Measurements from ENCODE around the gene AIPL1. TPM values are rescaled to one million over a fixed set of nuclear protein-coding genes. Genes with fewer than 3 reads are reported as not detected.

Gene AIPL1
- total RNA-seq, 1 experiment from 2014 or later = 0.28 TPM

DNA sequence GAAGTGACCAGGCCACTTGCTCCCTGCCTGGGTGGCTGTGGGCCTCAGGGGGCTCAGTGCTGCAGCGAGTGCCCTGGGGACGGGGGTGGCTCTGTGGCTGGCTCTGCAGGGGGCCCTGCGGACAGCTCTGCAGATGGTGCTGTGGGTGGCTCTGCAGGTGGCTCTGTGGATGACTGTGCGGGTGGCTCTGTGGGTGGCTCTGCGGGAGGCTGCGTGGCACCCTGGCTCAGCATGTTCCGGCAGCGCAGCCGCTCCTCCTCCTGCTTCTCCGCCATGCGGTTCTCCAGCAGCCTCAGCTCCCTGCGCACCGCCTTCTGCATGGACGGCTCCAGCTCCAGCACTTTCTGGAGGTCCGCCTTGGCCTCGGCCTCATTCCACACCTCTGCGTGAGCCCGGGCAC is 9.5 kb downstream of the AIPL1 start:
- no peaks in the 10 kb centered on the region for H3K27me3 ChIP-seq (ENCODE audit: control insufficient read depth, insufficient read depth, low read length)
- H3K4me3 ChIP-seq (ENCODE audit: insufficient read depth, low read depth, low read length) = no peak overlapping the region
- no peaks in the 10 kb centered on the region for H3K36me3 ChIP-seq (replicated peaks; ENCODE audit: control insufficient read depth, insufficient read depth, low read length)
- DNase-seq = peak; percentile 43

DNA sequence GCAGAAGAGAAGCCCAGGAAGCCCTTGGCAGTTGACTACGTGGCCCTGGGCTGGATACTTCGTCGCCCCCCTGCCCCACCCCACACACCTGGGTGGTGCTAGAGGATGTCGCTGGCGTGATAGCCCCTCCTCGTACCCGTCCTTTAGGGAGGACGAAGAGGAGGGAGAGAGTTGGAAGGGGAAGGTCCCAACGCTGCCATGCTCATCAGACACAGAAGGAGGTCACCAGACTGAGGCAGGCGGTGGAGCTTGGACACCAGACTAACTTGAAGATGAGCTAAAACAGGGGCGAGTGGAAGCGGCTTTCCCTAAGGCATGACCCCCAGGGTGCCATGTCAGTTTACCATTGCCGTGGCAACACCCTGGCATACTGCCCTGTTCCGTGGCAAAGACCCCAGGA is 11.0 kb downstream of the AIPL1 start:
- no peak overlapping the region for H3K4me3 ChIP-seq (ENCODE audit: insufficient read depth, low read depth, low read length)
- DNase-seq = peak; percentile 20
- no peaks in the 10 kb centered on the region for H3K36me3 ChIP-seq (replicated peaks; ENCODE audit: control insufficient read depth, insufficient read depth, low read length)
- H3K27me3 ChIP-seq (ENCODE audit: control insufficient read depth, insufficient read depth, low read length) = no peaks in the 10 kb centered on the region

DNA sequence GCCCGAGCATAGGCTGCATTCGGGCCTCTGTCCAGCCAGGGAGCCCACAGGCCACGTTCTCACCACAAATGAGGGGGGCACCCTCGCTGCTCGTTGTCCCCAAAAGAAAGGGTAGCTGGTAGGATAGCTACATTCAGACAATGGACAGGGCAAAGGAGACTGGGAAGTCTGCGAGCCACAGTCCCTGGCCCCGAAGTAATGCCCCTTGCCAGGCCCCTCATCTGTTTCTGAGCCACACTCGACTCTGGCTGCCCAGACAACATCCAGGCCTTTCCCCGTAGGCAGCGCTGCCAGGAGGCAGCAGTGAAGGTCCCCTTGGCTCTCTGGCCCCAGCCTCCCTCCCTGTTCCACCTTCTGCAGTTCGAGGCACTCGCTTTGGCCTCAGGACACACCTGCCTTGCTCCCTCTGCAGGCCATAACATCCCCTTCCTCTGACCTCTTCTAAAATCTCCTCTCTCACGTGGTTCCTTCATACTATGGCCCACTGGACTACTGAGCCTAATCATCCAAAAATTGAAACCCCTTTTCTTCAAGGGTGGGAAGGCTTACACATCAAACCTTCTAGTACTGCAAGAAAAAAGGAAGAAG is 12.2 kb downstream of the AIPL1 start:
- H3K27me3 ChIP-seq (ENCODE audit: control insufficient read depth, insufficient read depth, low read length) = no peaks in the 10 kb centered on the region
- H3K4me3 ChIP-seq (ENCODE audit: insufficient read depth, low read depth, low read length) = no peak overlapping the region
- peak; percentile 71 for DNase-seq
- H3K36me3 ChIP-seq (replicated peaks; ENCODE audit: control insufficient read depth, insufficient read depth, low read length) = no peaks in the 10 kb centered on the region

DNA sequence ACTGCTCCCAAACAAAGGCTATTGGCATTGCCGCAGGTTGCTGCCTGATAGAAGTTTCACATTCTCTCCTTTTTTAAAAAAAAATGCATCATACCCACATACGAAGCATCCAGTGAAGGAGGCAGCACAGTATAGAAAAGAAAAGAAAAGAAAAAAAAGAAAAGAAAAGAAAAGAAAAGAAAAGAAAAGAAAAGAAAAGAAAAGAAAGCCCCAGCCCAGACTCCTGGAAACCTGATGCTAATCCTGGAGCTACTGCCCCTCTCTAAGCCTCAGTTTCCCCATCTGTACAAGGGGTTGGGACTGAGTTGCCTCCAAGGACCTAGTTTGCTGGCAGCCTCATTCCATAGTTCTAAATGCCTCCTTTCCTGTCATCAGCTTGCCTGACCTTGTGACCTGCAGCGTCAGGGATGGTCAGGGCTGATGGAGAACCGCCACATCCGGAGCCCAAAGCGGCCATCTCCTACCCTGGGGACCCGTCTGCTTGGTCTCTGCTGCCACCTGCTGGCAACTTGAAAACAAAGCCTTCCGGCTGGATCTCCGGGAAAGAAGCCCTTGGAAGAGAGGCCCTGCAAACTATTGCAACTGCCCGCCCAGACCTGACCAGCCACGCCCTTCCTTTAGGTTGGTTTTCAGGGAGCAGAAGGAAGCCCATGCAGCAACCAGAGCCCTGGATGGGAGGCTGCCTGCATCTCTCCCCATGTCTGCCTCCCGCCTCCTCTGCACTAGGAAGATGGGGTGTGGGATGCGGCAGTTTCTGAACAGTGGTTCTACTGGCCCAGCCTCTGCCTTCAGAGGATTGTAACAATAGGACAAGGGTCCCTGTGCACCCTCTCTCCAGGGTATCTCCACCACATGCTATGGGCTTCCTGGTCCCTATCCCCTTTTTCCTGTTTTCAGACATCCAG is 13.0 kb downstream of the AIPL1 start:
- Histone ChIP-seq H3K4me3 (ENCODE audit: insufficient read depth, low read depth, low read length) (no peak overlapping the region), H3K36me3 (replicated peaks; ENCODE audit: control insufficient read depth, insufficient read depth, low read length) (no peaks in the 10 kb centered on the region), H3K27me3 (ENCODE audit: control insufficient read depth, insufficient read depth, low read length) (no peaks in the 10 kb centered on the region)
- DNase-seq = peak; percentile 93

DNA sequence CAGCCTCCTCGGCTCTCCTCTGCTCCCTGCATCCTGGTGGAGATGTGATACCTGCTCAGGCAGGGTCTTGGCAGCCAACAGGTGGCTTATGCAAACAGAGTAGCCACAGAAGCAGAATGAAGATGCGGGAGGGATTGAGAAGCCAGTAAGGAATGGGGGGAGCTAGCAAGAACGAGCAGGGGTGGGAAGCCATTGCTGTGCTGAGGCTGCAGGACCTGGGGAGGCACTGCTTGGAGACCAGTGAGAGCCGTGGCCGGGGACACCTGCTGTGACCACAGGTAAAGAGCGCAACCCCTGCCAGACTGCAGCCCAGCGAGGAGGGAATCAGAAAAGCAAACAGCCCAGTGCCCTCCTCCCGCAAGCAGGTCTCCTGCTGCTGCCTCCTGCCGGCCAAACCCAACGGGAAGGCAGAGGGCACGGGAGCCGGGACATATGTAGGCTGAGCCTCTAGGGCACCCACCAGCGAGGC is 14.7 kb downstream of the AIPL1 start:
- no peaks in the 10 kb centered on the region for H3K36me3 ChIP-seq (replicated peaks; ENCODE audit: control insufficient read depth, insufficient read depth, low read length)
- H3K27me3 ChIP-seq (ENCODE audit: control insufficient read depth, insufficient read depth, low read length) = no peaks in the 10 kb centered on the region
- H3K4me3 ChIP-seq (ENCODE audit: insufficient read depth, low read depth, low read length) = no peak overlapping the region
- peak; percentile 81 for DNase-seq

DNA sequence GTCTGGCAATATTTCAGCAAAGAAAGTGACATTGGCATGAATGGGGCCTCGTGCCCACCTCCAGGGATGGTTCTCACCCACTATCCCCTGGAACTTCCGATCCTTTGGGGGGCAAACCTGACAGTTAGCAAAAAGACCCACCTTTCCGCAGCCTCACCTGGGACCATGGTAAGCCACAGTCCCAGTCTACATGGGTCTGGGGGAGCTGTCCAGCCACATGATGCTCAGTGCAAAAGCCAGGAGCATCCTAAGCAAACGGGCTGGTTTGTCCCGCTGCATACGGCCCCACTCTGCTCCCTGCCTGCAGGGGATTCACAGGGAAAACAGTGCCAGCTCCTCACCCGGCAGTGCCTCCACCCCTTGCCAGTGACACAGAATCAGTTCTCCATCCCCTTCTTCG is 19.3 kb downstream of the AIPL1 start:
- DNase-seq = peak; percentile 26
- Histone ChIP-seq H3K27me3 (ENCODE audit: control insufficient read depth, insufficient read depth, low read length) (no peaks in the 10 kb centered on the region), H3K4me3 (ENCODE audit: insufficient read depth, low read depth, low read length) (no peak overlapping the region), H3K36me3 (replicated peaks; ENCODE audit: control insufficient read depth, insufficient read depth, low read length) (no peaks in the 10 kb centered on the region)

DNA sequence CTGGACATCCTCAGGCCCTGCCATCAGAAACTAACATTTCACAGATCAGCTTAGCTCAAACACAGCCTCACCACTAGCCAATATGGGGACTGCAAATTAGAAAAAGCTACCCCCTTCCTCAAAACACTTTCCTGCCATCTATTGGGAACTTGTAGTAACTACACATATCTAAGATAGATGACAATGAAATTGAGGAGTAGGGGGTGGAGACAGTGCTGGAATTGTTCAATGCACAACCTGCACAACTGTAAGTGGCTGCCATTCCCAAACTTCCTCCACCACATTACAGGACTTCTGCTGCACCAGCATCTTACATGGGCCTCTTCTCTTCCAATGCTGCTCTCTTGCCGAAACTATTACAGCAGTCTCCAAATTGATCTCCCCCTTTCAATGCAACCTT is 21.9 kb downstream of the AIPL1 start:
- peak; percentile 86 for DNase-seq
- H3K36me3 ChIP-seq (replicated peaks; ENCODE audit: control insufficient read depth, insufficient read depth, low read length) = no peaks in the 10 kb centered on the region
- H3K27me3 ChIP-seq (ENCODE audit: control insufficient read depth, insufficient read depth, low read length) = no peaks in the 10 kb centered on the region
- no peak overlapping the region for H3K4me3 ChIP-seq (ENCODE audit: insufficient read depth, low read depth, low read length)

DNA sequence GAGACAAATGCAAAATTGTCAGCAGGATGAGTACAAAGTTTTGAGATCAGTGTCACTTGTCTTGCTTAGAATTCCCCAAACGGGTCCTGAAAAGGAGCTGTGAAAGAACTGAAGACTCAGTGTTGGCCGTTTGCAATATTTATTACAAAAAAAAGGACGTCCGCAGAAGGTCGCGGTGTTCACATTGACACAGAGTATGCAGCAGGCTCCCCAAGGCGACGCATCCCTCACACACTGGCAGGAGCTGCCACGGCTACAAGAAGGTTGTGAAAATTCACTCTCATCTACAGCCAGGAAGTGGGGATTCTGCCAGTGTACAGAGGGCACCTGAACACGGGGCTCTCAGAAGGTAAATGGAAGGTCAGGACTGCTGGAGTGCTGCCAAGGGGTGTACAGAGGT is 26.2 kb downstream of the AIPL1 start:
- no peaks in the 10 kb centered on the region for H3K27me3 ChIP-seq (ENCODE audit: control insufficient read depth, insufficient read depth, low read length)
- H3K36me3 ChIP-seq (replicated peaks; ENCODE audit: control insufficient read depth, insufficient read depth, low read length) = no peaks in the 10 kb centered on the region
- DNase-seq = no peak
- no peak overlapping the region for H3K4me3 ChIP-seq (ENCODE audit: insufficient read depth, low read depth, low read length)

DNA sequence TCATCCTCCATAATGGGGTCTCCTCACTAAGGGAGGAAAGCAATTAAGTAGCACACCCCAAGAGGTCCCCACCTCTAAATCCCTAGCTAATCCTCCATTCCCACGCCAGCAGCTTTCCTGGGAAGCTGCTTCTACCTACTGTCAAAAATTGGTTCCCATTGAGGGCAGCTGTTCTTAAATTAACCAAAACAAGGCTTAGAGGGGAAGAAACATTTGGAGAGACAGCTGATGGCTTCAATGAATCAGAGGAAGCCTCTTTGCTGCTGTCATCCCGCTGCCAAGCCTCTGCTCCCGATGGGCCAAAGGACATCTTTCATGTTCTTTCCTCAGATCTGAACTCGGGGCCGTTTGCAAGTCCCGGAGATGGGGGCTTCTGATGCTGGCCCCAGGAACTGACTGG is 26.6 kb downstream of the AIPL1 start:
- DNase-seq = no peak
- no peaks in the 10 kb centered on the region for H3K27me3 ChIP-seq (ENCODE audit: control insufficient read depth, insufficient read depth, low read length)
- no peaks in the 10 kb centered on the region for H3K36me3 ChIP-seq (replicated peaks; ENCODE audit: control insufficient read depth, insufficient read depth, low read length)
- no peak overlapping the region for H3K4me3 ChIP-seq (ENCODE audit: insufficient read depth, low read depth, low read length)

DNA sequence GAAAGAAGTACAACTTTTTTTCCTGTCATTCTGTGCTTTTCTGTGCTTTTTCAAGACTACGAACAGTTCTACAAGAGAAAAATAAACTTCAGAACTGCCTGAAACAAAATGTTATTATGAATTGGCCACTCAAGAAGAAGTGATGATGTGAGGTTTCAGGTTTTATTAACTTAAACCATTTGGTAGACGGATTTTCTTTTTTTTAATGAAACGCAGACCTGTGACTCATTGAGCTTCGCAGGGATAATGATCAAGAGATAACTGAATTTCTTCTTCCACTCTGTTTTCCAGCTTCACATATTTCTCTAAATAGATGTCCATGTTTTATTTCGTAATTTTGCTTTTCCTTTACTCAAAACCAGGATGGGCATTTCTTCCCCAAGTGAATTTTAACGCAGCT is 32.7 kb downstream of the AIPL1 start:
- no peaks in the 10 kb centered on the region for H3K36me3 ChIP-seq (replicated peaks; ENCODE audit: control insufficient read depth, insufficient read depth, low read length)
- no peak overlapping the region for H3K4me3 ChIP-seq (ENCODE audit: insufficient read depth, low read depth, low read length)
- DNase-seq = no peak
- no peaks in the 10 kb centered on the region for H3K27me3 ChIP-seq (ENCODE audit: control insufficient read depth, insufficient read depth, low read length)

DNA sequence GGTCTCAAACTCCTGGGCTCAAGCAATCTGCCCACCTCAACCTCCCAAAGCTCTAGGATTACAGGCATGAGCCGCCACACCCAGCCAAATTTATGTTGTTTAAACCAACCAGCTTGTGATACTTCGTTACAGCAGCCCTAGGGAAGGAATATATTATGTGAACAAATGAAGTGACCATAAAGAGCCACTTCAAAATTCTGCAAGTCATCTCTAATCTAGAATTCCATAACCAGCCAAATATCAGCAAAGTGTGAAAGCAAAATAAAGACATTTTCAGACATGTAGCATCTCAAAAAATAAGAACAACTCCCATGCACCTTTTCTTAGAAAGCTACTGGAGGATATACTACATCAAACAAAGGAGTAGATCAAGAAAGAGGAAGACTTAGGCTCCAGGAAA is 36.0 kb downstream of the AIPL1 start:
- Histone ChIP-seq H3K36me3 (replicated peaks; ENCODE audit: control insufficient read depth, insufficient read depth, low read length) (no peaks in the 10 kb centered on the region), H3K4me3 (ENCODE audit: insufficient read depth, low read depth, low read length) (no peak overlapping the region), H3K27me3 (ENCODE audit: control insufficient read depth, insufficient read depth, low read length) (no peaks in the 10 kb centered on the region)
- DNase-seq = no peak

DNA sequence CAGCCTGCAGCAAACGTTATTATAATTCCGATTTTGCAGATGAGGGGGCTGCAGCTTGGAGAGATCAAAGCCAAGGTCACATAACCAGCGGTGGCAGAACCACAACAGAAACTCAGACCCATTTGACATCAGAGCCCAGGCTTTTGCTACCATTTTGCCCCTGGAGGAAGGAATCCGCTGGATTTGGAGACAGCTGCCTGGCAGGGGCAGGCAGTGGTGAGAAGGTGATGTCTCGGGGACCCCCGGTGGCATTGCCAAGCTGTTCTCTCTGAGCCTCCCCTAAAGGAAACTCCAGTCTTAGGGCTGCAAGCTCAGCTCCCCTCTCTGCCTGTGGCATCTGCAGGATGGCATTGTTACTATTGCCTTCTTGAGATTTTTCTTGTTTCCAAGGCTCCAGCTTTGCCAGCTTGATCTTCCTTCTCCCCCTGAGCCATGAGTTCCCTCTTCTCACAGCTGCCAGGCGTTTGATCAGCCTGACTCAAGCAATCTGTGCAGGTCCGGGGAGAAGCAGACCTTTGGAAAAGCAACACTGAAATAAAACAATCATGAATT is 40.8 kb downstream of the AIPL1 start:
- H3K27me3 ChIP-seq (ENCODE audit: control insufficient read depth, insufficient read depth, low read length) = no peaks in the 10 kb centered on the region
- H3K4me3 ChIP-seq (ENCODE audit: insufficient read depth, low read depth, low read length) = no peak overlapping the region
- H3K36me3 ChIP-seq (replicated peaks; ENCODE audit: control insufficient read depth, insufficient read depth, low read length) = no peaks in the 10 kb centered on the region
- no peak for DNase-seq

DNA sequence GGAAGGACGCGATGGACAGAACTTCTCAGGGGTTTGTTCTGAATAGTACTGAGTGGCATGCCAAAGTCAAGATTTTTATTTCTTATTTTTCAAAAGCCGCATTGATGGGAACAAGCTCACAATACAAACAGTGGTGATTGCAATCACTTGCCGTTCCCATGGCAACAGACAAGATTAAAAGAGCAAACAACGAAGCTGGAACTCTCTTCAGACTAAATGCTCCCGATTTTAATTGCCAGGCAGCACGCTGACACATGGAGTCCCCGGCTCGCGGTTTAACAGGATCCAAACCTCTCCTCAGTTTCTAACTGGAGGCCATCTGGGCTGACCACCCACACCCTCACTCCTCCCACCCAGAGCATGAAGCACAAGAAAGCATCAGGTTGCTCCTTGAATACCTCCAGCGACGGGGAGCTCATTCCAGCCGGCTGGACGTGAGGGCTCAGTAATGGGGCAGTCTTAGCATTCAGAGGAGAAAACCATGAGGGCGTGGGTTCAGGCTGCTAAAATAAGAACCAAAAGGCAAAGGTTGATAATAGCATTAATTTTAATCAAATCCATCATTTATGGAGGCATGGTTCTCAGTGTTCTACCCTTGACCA is 41.5 kb downstream of the AIPL1 start:
- no peak for DNase-seq
- H3K36me3 ChIP-seq (replicated peaks; ENCODE audit: control insufficient read depth, insufficient read depth, low read length) = no peaks in the 10 kb centered on the region
- H3K4me3 ChIP-seq (ENCODE audit: insufficient read depth, low read depth, low read length) = no peak overlapping the region
- H3K27me3 ChIP-seq (ENCODE audit: control insufficient read depth, insufficient read depth, low read length) = no peaks in the 10 kb centered on the region

DNA sequence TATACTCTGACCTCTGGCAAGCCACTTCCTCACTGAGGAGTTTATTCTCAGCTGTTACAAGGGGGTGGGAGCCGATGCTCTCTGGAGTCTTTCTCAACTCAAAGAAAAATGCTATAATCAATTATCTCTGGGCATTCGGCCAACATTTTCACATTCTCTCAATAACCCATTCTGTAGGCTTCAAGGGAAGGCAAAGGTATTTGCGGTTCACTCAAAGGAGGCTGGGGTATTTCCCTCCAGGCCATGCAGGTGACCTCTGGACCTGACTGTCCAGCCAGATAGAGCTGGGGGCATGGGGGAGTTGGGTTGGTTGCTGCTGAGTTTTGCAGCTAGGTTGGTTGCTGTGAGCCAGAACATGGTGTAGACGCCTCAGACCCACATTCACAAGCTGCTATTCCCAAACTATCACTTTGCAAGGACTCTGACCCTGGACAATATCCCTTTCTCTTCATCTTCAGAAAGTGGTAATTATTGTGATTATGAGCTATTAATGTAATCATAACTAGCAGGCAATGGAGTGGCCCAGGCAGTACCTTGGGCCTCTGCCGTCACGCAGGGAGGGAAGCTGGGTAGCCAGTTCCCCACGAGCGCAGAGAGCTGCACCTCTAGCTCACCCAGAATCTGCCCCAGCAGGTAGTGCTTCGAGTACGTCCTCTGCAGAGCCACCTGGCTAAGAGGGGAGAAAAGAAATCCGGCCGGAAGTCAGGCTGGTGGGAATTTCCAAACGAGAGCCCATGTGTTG is 42.1 kb downstream of the AIPL1 start:
- Histone ChIP-seq H3K27me3 (ENCODE audit: control insufficient read depth, insufficient read depth, low read length) (no peaks in the 10 kb centered on the region), H3K4me3 (ENCODE audit: insufficient read depth, low read depth, low read length) (no peak overlapping the region), H3K36me3 (replicated peaks; ENCODE audit: control insufficient read depth, insufficient read depth, low read length) (no peaks in the 10 kb centered on the region)
- DNase-seq = no peak
